Liver (tissue), 9 donors: ENCODE data around the gene TLX3. TPM values are rescaled to one million over a fixed set of nuclear protein-coding genes. Genes with fewer than 3 reads are reported as not detected.

ENCODE experiments used
- DNase-seq: peaks from one replicate; pipeline ENCODE4 v3.0.0-alpha.2; 2017; ENCODE audit warnings: low spot score
- H3K27ac ChIP-seq, 2 donors: one replicate each; pipeline ENCODE4 v1.7.0; 2013; ENCODE audit warnings: inconsistent platforms in 2 of 2, low read length in 2 of 2, control low read depth in 1 of 2, low read depth in 1 of 2, mild to moderate bottlenecking in 1 of 2
- H3K27me3 ChIP-seq, 4 donors: one replicate each; pipeline versions ENCODE4 v1.6.1 to v1.7.0; 2013; ENCODE audit warnings: low read length in 3 of 4, inconsistent platforms in 1 of 4, mild to moderate bottlenecking in 1 of 4, moderate library complexity in 1 of 4; ENCODE audit not compliant: control insufficient read depth in 4 of 4, insufficient read depth in 4 of 4
- H3K36me3 ChIP-seq, 4 donors: one replicate each; pipeline versions ENCODE4 v1.6.1 to v1.7.0; 2013; ENCODE audit warnings: low read length in 3 of 4, mild to moderate bottlenecking in 3 of 4, low read depth in 1 of 4, moderate library complexity in 1 of 4; ENCODE audit not compliant: control insufficient read depth in 4 of 4, insufficient read depth in 3 of 4
- H3K4me1 ChIP-seq, 4 donors: one replicate each; pipeline versions ENCODE4 v1.6.1 to v1.7.0; 2013; ENCODE audit warnings: low read length in 3 of 4, mild to moderate bottlenecking in 3 of 4, moderate library complexity in 1 of 4; ENCODE audit not compliant: control insufficient read depth in 4 of 4, insufficient read depth in 4 of 4
- H3K4me3 ChIP-seq, 3 donors: one replicate each; pipeline versions ENCODE4 v1.6.1 to v1.7.0; 2013; ENCODE audit warnings: low read length in 3 of 3, control low read depth in 1 of 3, low read depth in 1 of 3, mild to moderate bottlenecking in 1 of 3
- H3K9ac ChIP-seq, 2 donors: one replicate each; pipeline ENCODE4 v1.7.0; 2013; ENCODE audit warnings: low read length in 2 of 2, mild to moderate bottlenecking in 2 of 2, moderate library complexity in 2 of 2, control low read depth in 1 of 2, low read depth in 1 of 2
- H3K9me3 ChIP-seq, 4 donors: one replicate each; pipeline versions ENCODE4 v1.6.1 to v1.7.0; 2013; ENCODE audit warnings: low read length in 3 of 4; ENCODE audit not compliant: control insufficient read depth in 4 of 4
- EGR1 ChIP-seq, 2 donors: IDR thresholded peaks; 2 replicates each; pipeline ENCODE4 v1.6.1; 2016 to 2018; ENCODE audit warnings: antibody characterized with exemption in 2 of 2, low read depth in 2 of 2
- FOXA1 ChIP-seq: IDR thresholded peaks from 2 replicates; pipeline ENCODE4 v1.6.1; 2016; ENCODE audit warnings: antibody characterized with exemption
- FOXA2 ChIP-seq: IDR thresholded peaks from 2 replicates; pipeline ENCODE4 v1.6.1; 2016; ENCODE audit warnings: antibody characterized with exemption
- GABPA ChIP-seq, 2 donors: IDR thresholded peaks in 1 of 2; conservative IDR thresholded peaks in 1 of 2; 2 replicates each; pipeline ENCODE4 v1.6.1; 2016; ENCODE audit warnings: antibody characterized with exemption in 2 of 2, mild to moderate bottlenecking in 1 of 2, moderate library complexity in 1 of 2
- HNF4G ChIP-seq: IDR thresholded peaks from 2 replicates; pipeline ENCODE4 v1.6.1; 2016; ENCODE audit warnings: antibody characterized with exemption
- JUND ChIP-seq, 2 donors: IDR thresholded peaks; 2 replicates each; pipeline ENCODE4 v1.6.1; 2016; ENCODE audit warnings: antibody characterized with exemption in 2 of 2
- NR2F2 ChIP-seq: IDR thresholded peaks from 2 replicates; pipeline ENCODE4 v1.6.1; 2016; ENCODE audit warnings: antibody characterized with exemption
- RAD21 ChIP-seq, 2 donors: IDR thresholded peaks; 2 replicates each; pipeline ENCODE4 v1.6.1; 2016; ENCODE audit warnings: antibody characterized with exemption in 2 of 2, mild to moderate bottlenecking in 2 of 2
- RXRA ChIP-seq, 2 donors: IDR thresholded peaks; 2 replicates each; pipeline ENCODE4 v1.6.1; 2017 to 2018; ENCODE audit warnings: antibody characterized with exemption in 2 of 2, mild to moderate bottlenecking in 1 of 2
- SP1 ChIP-seq: IDR thresholded peaks from 2 replicates; pipeline ENCODE4 v1.6.1; 2018; ENCODE audit warnings: antibody characterized with exemption, mild to moderate bottlenecking
- TAF1 ChIP-seq: conservative IDR thresholded peaks from 2 replicates; pipeline ENCODE4 v1.6.1; 2016; ENCODE audit warnings: antibody characterized with exemption, mild to moderate bottlenecking
- YY1 ChIP-seq: IDR thresholded peaks from 2 replicates; pipeline ENCODE4 v1.6.1; 2016; ENCODE audit warnings: antibody characterized with exemption, mild to moderate bottlenecking
- WGBS: extraction: QIAGEN DNeasy Blood & Tissue Kit; methylation state at CpG from one replicate; pipeline ENCODE4 v1.1.7; 2013; 5-methylcytosine and 5-hydroxymethylcytosine counted together
- polyA plus RNA-seq, 2 donors: library from polyadenylated mRNA; stranded (reverse) in 1 of 2; unstranded in 1 of 2; fragments of 200-250 nt in 1 of 2; fragments of >200 nt in 1 of 2; fragmentation: Nextera tagmentation in 1 of 2; extraction: Ambion mirVana in 1 of 2; gene quantifications; one replicate each; pipeline versions ENCODE4 v1.2.1 to v1.2.3, GENCODE V29; 2013 to 2015
- total RNA-seq, 2 donors: library from RNA; depleted of rRNA; stranded (reverse); fragments of >200 nt; gene quantifications; one replicate each; pipeline ENCODE4 v1.2.3, GENCODE V29; 2014
- TF ChIP-seq, protein P1 (sequence below): IDR thresholded peaks from 2 replicates; pipeline ENCODE4 v1.6.1; 2016; ENCODE audit warnings: antibody characterized with exemption
- TF ChIP-seq, protein P2 (sequence below): IDR thresholded peaks from 2 replicates; pipeline ENCODE4 v1.6.1; 2016; ENCODE audit warnings: antibody characterized with exemption
- TF ChIP-seq, protein P3 (sequence below): fragments of 150-350 bp; IDR thresholded peaks from 2 replicates; pipeline ENCODE4 v1.5.1; 2017; ENCODE audit warnings: improper control_type of control experiment, low read depth, low read length; ENCODE audit not compliant: missing input control
- TF ChIP-seq, protein P4 (sequence below): IDR thresholded peaks from 2 replicates; pipeline ENCODE4 v1.6.1; 2016; ENCODE audit warnings: antibody characterized with exemption, mild to moderate bottlenecking
- TF ChIP-seq, protein P5 (sequence below): IDR thresholded peaks from 2 replicates; pipeline ENCODE4 v1.6.1; 2016; ENCODE audit warnings: antibody characterized with exemption
- donor health status: healthy.
- donor health status: healthy.
- donor health status: healthy.
- donor health status: healthy.
- donor health status: healthy.

TLX3 gene
- total and polyA plus RNA-seq, 4 donors: not detected

DNA sequence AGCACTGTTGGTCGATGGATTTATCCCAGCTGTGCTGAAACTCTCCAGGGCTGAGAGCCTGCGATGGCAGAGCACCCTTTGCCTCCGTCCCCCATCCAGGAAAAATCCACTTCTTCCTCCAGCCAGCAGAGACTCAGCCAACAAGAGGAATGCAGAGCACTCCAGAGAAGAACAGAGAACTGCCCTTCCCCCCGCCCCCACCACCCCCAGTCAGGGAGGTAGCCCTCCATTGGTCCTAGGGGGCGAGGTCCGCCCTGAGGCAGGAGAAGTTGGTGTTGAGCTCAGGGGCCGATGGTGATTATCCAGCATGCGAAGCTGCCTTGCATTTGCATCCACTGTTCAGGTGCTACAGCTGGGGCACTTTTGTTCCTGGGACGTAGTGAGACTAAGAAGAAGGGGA lies 9.0 kb downstream of the TLX3 start:
- no peaks in the 10 kb centered on the region for H3K36me3 ChIP-seq
- WGBS: 11% methylated on average over 9 of the region's 9 CpGs
- H3K9me3 ChIP-seq: no peaks in the 10 kb centered on the region
- H3K27me3 ChIP-seq: peaks cover 5 to 18% (median 10%) of the 10 kb centered on the region in 4 donors
- H3K9ac ChIP-seq: no peak overlapping the region
- peaks cover 9 to 33% (median 15%) of the 10 kb centered on the region in 4 donors for H3K4me1 ChIP-seq
- H3K4me3 ChIP-seq: no peak overlapping the region
- TF ChIP-seq, protein P1, sequence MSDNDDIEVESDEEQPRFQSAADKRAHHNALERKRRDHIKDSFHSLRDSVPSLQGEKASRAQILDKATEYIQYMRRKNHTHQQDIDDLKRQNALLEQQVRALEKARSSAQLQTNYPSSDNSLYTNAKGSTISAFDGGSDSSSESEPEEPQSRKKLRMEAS: no peak
- TF ChIP-seq, protein P2, sequence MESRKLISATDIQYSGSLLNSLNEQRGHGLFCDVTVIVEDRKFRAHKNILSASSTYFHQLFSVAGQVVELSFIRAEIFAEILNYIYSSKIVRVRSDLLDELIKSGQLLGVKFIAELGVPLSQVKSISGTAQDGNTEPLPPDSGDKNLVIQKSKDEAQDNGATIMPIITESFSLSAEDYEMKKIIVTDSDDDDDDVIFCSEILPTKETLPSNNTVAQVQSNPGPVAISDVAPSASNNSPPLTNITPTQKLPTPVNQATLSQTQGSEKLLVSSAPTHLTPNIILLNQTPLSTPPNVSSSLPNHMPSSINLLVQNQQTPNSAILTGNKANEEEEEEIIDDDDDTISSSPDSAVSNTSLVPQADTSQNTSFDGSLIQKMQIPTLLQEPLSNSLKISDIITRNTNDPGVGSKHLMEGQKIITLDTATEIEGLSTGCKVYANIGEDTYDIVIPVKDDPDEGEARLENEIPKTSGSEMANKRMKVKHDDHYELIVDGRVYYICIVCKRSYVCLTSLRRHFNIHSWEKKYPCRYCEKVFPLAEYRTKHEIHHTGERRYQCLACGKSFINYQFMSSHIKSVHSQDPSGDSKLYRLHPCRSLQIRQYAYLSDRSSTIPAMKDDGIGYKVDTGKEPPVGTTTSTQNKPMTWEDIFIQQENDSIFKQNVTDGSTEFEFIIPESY: no peak
- TF ChIP-seq, protein P3, sequence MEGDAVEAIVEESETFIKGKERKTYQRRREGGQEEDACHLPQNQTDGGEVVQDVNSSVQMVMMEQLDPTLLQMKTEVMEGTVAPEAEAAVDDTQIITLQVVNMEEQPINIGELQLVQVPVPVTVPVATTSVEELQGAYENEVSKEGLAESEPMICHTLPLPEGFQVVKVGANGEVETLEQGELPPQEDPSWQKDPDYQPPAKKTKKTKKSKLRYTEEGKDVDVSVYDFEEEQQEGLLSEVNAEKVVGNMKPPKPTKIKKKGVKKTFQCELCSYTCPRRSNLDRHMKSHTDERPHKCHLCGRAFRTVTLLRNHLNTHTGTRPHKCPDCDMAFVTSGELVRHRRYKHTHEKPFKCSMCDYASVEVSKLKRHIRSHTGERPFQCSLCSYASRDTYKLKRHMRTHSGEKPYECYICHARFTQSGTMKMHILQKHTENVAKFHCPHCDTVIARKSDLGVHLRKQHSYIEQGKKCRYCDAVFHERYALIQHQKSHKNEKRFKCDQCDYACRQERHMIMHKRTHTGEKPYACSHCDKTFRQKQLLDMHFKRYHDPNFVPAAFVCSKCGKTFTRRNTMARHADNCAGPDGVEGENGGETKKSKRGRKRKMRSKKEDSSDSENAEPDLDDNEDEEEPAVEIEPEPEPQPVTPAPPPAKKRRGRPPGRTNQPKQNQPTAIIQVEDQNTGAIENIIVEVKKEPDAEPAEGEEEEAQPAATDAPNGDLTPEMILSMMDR: no peak
- no peak for TF ChIP-seq RXRA (IDR thresholded peaks at IDR 0.05)
- TF ChIP-seq FOXA2: no peak
- TF ChIP-seq GABPA (IDR thresholded peaks at IDR 0.05 in 1 of 2, conservative IDR thresholded peaks at IDR 0.05 in 1 of 2): no peak
- no peak for TF ChIP-seq YY1
- TF ChIP-seq NR2F2: no peak
- no peak for TF ChIP-seq FOXA1
- TF ChIP-seq HNF4G: no peak
- TF ChIP-seq RAD21 (IDR thresholded peaks at IDR 0.05): no peak
- no peak for TF ChIP-seq EGR1 (IDR thresholded peaks at IDR 0.05; ENCODE audit: low read depth in 2 of 2)
- TF ChIP-seq JUND (IDR thresholded peaks at IDR 0.05): no peak
- TF ChIP-seq TAF1: no peak
- TF ChIP-seq, protein P4, sequence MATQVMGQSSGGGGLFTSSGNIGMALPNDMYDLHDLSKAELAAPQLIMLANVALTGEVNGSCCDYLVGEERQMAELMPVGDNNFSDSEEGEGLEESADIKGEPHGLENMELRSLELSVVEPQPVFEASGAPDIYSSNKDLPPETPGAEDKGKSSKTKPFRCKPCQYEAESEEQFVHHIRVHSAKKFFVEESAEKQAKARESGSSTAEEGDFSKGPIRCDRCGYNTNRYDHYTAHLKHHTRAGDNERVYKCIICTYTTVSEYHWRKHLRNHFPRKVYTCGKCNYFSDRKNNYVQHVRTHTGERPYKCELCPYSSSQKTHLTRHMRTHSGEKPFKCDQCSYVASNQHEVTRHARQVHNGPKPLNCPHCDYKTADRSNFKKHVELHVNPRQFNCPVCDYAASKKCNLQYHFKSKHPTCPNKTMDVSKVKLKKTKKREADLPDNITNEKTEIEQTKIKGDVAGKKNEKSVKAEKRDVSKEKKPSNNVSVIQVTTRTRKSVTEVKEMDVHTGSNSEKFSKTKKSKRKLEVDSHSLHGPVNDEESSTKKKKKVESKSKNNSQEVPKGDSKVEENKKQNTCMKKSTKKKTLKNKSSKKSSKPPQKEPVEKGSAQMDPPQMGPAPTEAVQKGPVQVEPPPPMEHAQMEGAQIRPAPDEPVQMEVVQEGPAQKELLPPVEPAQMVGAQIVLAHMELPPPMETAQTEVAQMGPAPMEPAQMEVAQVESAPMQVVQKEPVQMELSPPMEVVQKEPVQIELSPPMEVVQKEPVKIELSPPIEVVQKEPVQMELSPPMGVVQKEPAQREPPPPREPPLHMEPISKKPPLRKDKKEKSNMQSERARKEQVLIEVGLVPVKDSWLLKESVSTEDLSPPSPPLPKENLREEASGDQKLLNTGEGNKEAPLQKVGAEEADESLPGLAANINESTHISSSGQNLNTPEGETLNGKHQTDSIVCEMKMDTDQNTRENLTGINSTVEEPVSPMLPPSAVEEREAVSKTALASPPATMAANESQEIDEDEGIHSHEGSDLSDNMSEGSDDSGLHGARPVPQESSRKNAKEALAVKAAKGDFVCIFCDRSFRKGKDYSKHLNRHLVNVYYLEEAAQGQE: no peak
- TF ChIP-seq SP1: no peak
- TF ChIP-seq, protein P5, sequence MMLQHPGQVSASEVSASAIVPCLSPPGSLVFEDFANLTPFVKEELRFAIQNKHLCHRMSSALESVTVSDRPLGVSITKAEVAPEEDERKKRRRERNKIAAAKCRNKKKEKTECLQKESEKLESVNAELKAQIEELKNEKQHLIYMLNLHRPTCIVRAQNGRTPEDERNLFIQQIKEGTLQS: no peak
- DNase-seq: no peak
- no peak overlapping the region for H3K27ac ChIP-seq

DNA sequence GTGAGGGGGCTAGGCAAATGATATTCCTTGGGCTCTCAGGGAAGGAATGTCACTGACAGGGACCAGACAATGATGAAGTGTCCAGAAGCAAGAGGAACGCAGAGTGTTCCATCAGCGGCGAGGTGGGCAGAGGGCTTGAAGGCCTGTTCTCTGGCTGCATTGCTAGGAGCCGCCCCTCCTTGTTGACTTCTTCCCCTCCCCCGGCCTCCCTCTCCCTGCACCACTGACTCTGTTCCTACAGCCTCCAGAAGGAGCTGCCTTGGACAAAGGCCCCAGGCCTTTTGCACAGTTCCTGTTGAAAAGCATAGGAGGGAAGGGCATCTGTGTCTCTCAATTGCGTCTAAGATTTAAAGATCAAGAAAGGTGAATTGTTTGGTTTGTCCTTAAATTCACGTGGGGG lies 12.4 kb downstream of the TLX3 start:
- Histone ChIP-seq H3K4me1 (peaks cover 2 to 9% (median 6%) of the 10 kb centered on the region in 4 donors), H3K27ac (no peak overlapping the region), H3K27me3 (peaks cover 2 to 11% (median 8%) of the 10 kb centered on the region in 4 donors), H3K9ac (no peak overlapping the region), H3K4me3 (no peak overlapping the region), H3K36me3 (no peaks in the 10 kb centered on the region), H3K9me3 (no peaks in the 10 kb centered on the region)
- DNase-seq: no peak
- TF ChIP-seq RXRA (IDR thresholded peaks at IDR 0.05): no peak
- TF ChIP-seq FOXA2: no peak
- 76% methylated on average over 7 of the region's 7 CpGs for WGBS
